Kidney epithelial cell (primary cell): ENCODE data around the gene MDP1. TPM values are rescaled to one million over a fixed set of nuclear protein-coding genes. Genes with fewer than 3 reads are reported as not detected.

ENCODE experiments used
- DNase-seq: peaks from one replicate; pipeline ENCODE4 v3.0.0-alpha.2; 2010; ENCODE audit warnings: low read depth
- H3K27me3 ChIP-seq: 2 replicates; pipeline ENCODE4 v1.6.0; 2011; ENCODE audit warnings: low read length; ENCODE audit not compliant: control insufficient read depth, insufficient read depth
- H3K36me3 ChIP-seq: 2 replicates; pipeline ENCODE4 v1.5.1; 2011; ENCODE audit warnings: low read length; ENCODE audit not compliant: control insufficient read depth, insufficient read depth
- H3K4me3 ChIP-seq: 2 replicates; pipeline ENCODE4 v1.5.1; 2011; ENCODE audit warnings: low read depth, mild to moderate bottlenecking, control low read depth, low read length
- CTCF ChIP-seq: IDR thresholded peaks from 2 replicates; pipeline ENCODE4 v1.5.1; 2011; ENCODE audit warnings: mild to moderate bottlenecking, moderate library complexity, low read length, control low read depth, inconsistent platforms; ENCODE audit not compliant: insufficient read depth, poor library complexity, severe bottlenecking
- total RNA-seq: library from RNA; depleted of rRNA; stranded (reverse); fragments of >200 nt; gene quantifications from 2 replicates; pipeline ENCODE4 v1.2.3, GENCODE V29; 2015

Gene MDP1
- total RNA-seq, 1 donor from 2014 or later, result 11.8 TPM

- TF ChIP-seq CTCF, result no peak
- no peak overlapping the region for H3K4me3 ChIP-seq
- peaks cover 11% of the 10 kb centered on the region for H3K36me3 ChIP-seq
- no peak for DNase-seq
- H3K27me3 ChIP-seq, result no peaks in the 10 kb centered on the region
Measured at GRCh38 chr14:24181371-24182077, 34.3 kb downstream of the MDP1 start.

GRCh38 chr14:24179961-24180796 is 35.7 kb downstream of the MDP1 start:
- no peak for TF ChIP-seq CTCF
- Histone ChIP-seq H3K36me3 (peaks cover 12% of the 10 kb centered on the region), H3K27me3 (no peaks in the 10 kb centered on the region), H3K4me3 (no peak overlapping the region)
- peak; percentile 96 for DNase-seq

- Histone ChIP-seq H3K27me3 (no peaks in the 10 kb centered on the region), H3K36me3 (peaks cover 12% of the 10 kb centered on the region), H3K4me3 (no peak overlapping the region)
- DNase-seq, result no peak
- no peak for TF ChIP-seq CTCF
Measured at GRCh38 chr14:24179294-24179960, 36.4 kb downstream of the MDP1 start.

- Histone ChIP-seq H3K27me3 (no peaks in the 10 kb centered on the region), H3K4me3 (no peak overlapping the region), H3K36me3 (peaks cover 11% of the 10 kb centered on the region)
- TF ChIP-seq CTCF, result no peak
- DNase-seq, result no peak
Measured at GRCh38 chr14:24178399-24179178, 37.3 kb downstream of the MDP1 start.

GRCh38 chr14:24177891-24178290 is 38.0 kb downstream of the MDP1 start:
- Histone ChIP-seq H3K36me3 (peaks cover 14% of the 10 kb centered on the region), H3K27me3 (no peaks in the 10 kb centered on the region)
- TF ChIP-seq CTCF, result no peak

More at GRCh38 chr14:24177891-24178290, 38.0 kb downstream of the MDP1 start:
- no peak for DNase-seq
- H3K4me3 ChIP-seq, result no peak overlapping the region
